Glomerular visceral epithelial cell (primary cell): ENCODE results near the gene LIPE.

Experiments used
- DNase-seq: peaks from one replicate; pipeline ENCODE4 v3.0.0-alpha.2; 2016; ENCODE audit errors: extremely low spot score

Gene LIPE

GRCh38 chr19:42378225-42379215 is 48.7 kb downstream of the LIPE start:
- DNase-seq = no peak

GRCh38 chr19:42376177-42376555 is 51.0 kb downstream of the LIPE start:
- DNase-seq = no peak

- DNase-seq = no peak
Measured at GRCh38 chr19:42375415-42376176, 51.6 kb downstream of the LIPE start.

- DNase-seq = no peak
Measured at GRCh38 chr19:42374826-42375376, 52.3 kb downstream of the LIPE start.

GRCh38 chr19:42370626-42371175 is 56.5 kb downstream of the LIPE start:
- no peak for DNase-seq

- DNase-seq = no peak
Measured at GRCh38 chr19:42370068-42370520, 57.1 kb downstream of the LIPE start.

GRCh38 chr19:42369433-42370067 is 57.6 kb downstream of the LIPE start:
- DNase-seq = no peak

- DNase-seq = no peak
Measured at GRCh38 chr19:42368765-42369164, 58.4 kb downstream of the LIPE start.

- DNase-seq = no peak
Measured at GRCh38 chr19:42368360-42368759, 58.8 kb downstream of the LIPE start.

GRCh38 chr19:42367929-42368328 is 59.3 kb downstream of the LIPE start:
- no peak for DNase-seq

- no peak for DNase-seq
Measured at GRCh38 chr19:42366673-42367072, 60.5 kb downstream of the LIPE start.

- DNase-seq = no peak
Measured at GRCh38 chr19:42363614-42364346, 63.4 kb downstream of the LIPE start.

- no peak for DNase-seq
Measured at GRCh38 chr19:42362891-42363440, 64.2 kb downstream of the LIPE start.

- DNase-seq = no peak
Measured at GRCh38 chr19:42362342-42362741, 64.8 kb downstream of the LIPE start.

- no peak for DNase-seq
Measured at GRCh38 chr19:42361545-42361910, 65.7 kb downstream of the LIPE start.

GRCh38 chr19:42360787-42361544 is 66.2 kb downstream of the LIPE start:
- DNase-seq = peak; percentile 18

- DNase-seq = no peak
Measured at GRCh38 chr19:42357290-42357689, 69.9 kb downstream of the LIPE start.

- DNase-seq = no peak
Measured at GRCh38 chr19:42356686-42357085, 70.5 kb downstream of the LIPE start.

- no peak for DNase-seq
Measured at GRCh38 chr19:42355896-42356295, 71.3 kb downstream of the LIPE start.
